GM12872 (cell line): ENCODE results near the gene ZNF605.

Experiments used
- CTCF ChIP-seq: IDR thresholded peaks from 3 replicates; pipeline ENCODE4 v1.5.1; 2011; ENCODE audit warnings: low read depth, mild to moderate bottlenecking, low read length, moderate library complexity; ENCODE audit not compliant: insufficient read depth

Gene ZNF605

GRCh38 chr12:132942611-132943010 is 13.5 kb downstream of the ZNF605 start:
- no peak for TF ChIP-seq CTCF

- no peak for TF ChIP-seq CTCF
Observed at GRCh38 chr12:132941336-132941954, 14.7 kb downstream of the ZNF605 start.

GRCh38 chr12:132940071-132940719 is 15.9 kb downstream of the ZNF605 start:
- no peak for TF ChIP-seq CTCF

GRCh38 chr12:132937476-132937875 is 18.6 kb downstream of the ZNF605 start:
- no peak for TF ChIP-seq CTCF

- no peak for TF ChIP-seq CTCF
Observed at GRCh38 chr12:132936163-132936562, 19.9 kb downstream of the ZNF605 start.

- TF ChIP-seq CTCF, result no peak
Observed at GRCh38 chr12:132926415-132926833, 29.7 kb downstream of the ZNF605 start.

GRCh38 chr12:132925597-132926414 is 30.3 kb downstream of the ZNF605 start:
- TF ChIP-seq CTCF, result no peak
